ENCODE data around the gene THEM4. TPM values are rescaled to one million over a fixed set of nuclear protein-coding genes. Genes with fewer than 3 reads are reported as not detected.
A peak's percentile ranks its signal among the peaks of the same experiment; 100 is the strongest.

Gene THEM4
- 10.0 and 11.8 TPM in 2 replicates for total RNA-seq (2014; rRNA removed; shearing (Covaris generic))
- 14.0 and 18.3 TPM in 2 replicates for polyA plus RNA-seq (2015; cell fraction: cytosol; rRNA removed)
- polyA plus RNA-seq (2015; cell fraction: nucleus; rRNA removed), result 19.9 and 33.4 TPM in 2 replicates

DNA sequence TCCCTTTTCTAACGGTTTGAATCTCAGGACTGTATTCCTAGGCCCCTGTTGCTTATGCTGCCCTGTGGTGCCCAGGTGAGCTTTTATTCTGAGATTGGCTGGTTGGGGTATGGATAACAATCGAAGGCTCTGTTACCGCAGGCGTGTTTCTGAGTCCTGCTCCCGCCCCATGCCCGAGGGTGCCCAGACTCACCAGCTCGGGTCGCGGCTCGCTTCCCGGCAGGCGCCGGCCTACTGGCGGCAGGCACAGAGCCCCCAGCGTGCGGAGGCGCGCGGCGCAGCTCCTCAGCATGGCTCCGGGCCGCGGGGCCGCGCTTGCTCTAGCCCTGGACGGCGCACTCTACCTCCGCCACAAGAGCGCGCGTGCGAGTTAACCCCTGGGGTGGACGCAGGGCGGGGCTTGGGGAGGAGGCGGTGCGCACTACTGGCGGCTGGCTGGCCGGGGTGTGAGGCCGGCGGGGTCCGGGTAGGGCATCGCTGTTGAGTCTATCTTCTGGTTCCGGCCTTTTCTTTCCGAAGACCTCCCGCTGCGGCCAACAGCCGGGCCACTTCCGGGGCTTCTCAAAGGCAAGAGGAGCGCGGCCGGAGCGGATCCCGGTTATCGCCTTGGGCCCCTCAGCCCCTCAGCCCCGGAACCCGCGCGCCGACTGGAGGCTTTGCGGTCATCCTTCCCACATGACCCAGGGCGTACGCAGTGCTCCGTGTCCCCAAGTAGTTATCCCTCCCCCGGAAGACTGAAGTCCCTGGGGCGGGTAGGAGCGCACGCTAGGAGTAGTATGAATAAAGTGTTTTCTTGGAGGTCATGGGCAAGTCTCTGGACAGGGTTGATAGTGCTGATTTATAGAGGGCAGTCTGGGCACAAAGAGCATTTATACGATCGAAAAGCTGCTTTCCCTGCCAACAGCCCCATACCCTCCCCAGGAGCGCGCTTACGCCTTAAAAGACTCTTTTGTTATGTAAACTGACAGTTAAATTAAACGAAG lies at the start of gene THEM4:
TSS of gene THEM4 (minus strand) at position 345 of the 983 bp plus-strand sequence. CDS start at position 292, 53 bp downstream.
- DNase-seq (ENCODE audit: low read depth), result peak; percentile 97

DNA sequence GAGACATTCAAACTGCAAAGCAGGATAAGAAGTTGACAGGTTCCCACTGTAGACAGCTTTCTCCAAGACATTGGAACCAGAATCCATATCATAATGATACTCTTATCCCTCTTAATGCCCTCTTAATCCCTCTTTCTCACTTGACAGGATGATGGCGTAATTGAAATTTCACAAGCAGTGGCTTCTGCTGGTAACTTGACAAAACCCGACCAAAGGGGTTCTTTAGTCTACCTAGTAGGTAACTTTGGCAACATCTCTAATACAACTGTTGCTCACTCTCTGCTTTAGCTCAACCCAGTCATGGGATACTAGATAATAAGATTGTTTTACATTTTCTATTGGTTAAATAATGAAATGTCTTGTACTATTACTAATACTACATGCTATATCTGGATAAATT lies 49.6 kb upstream of the THEM4 start:
- no peak for DNase-seq (ENCODE audit: low read depth)

DNA sequence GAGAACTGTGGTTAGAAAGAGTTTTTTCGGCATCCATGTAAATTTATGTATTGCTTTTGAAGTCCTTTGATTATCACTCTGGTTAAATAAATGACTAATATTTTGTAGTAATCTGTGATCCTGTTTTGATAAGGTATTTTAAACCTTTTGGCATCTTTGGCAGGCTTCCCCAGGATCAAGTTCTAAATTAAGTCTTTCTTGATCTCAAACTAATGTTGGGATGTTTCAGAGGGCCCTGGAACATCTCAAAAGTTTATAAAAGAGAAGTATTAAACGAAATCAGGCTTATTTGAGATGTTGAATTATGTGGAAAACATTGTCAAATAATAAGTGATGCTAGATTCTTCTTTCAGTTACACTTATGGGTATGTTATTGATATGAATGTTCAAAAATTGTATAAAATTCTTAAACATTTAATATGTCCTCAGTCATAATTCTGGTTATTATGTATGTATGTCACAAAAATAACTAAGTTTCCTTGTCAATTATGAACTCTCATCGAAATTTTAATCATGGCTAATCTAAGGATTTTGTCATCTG lies 47.7 kb upstream of the THEM4 start:
- no peak for DNase-seq (ENCODE audit: low read depth)

DNA sequence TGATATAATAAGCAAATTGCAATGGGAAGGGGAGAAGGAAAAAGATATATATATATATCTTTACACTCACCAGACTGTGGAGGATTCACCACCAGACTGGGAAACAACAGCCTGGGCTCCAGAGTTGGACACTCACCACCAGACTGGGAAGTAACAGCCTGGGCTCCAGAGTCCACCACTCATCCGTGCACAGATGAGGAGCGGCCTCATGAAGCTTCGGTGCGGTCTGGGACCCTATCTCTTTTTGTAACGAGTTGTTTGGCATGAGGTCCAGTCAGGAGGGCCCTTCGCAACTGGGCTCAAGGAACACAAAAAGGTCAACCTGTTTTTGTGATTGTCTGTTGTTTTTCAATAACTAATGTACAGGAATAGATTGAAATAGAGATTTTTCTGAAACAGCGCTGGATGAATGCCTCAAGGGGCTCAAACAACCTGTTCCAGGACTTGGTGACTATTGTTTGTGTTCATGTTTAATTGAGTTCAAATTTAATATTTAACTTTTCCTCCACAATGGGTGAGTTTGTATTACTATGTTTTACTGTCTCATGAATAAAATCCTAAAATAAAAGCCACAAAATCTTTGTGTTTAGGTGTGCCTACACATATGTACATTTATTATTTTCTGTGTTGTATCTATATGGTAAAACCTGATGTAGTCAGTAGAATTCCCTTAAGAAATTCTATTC lies 44.2 kb upstream of the THEM4 start:
- DNase-seq (ENCODE audit: low read depth), result no peak

DNA sequence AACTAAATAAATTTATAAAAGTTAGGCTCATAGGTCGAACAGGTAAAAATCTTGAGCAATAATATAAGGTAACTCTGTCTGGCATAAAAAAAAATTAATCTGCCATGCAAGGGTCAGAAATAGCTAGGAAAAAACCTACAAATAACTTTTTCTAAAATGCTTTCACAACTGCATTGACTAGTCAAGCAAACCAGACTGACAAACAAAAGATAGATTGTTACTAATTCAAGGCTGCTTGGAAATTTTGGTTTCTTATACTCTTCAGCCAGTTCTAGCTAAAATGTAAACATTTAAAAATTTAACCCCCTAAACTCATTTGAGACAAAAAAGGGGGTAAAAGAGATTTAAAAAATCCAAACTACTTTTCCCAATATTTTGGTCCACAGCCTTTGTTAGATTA lies 43.5 kb upstream of the THEM4 start:
- DNase-seq (ENCODE audit: low read depth), result no peak

DNA sequence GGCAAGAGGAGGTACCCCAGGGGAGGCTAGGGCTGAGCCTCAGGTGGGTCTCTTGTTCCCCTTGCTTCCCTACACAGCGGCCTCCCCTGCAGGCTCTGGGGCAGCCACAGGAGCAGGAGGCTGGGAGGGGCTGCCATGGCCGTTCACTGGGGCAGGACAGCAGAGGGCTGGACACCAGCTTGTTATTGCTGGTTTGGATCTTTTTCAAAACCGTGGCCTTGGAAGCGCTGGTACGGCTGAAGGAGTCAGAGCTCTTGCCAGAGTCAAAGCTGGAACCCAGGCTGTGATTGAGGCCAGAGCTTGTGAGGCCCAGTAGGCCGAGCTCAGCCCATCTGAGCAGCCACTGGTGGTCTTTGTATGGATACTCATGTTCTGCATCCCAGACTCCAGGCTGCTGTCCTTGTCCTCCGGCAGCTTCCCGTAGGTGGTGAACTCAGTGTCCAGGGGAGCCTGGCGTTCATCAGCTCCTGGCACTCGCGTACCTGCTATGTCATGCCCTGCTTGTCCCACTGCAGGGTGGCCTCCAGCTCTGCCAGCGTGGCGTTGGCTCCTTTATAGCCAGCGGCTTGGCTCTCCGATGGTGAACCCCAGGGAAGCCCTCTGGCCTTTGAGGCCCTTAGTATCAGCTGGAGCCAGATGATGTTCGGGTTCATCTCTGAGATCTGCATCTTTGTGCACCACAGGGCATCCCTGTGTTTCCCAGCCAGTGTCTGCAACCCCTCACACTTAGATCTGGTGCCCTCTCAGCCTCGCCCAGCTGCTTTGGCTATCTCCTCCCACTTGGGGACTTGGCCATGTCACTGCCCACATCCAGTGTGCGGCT lies 40.3 kb upstream of the THEM4 start:
- no peak for DNase-seq (ENCODE audit: low read depth)

DNA sequence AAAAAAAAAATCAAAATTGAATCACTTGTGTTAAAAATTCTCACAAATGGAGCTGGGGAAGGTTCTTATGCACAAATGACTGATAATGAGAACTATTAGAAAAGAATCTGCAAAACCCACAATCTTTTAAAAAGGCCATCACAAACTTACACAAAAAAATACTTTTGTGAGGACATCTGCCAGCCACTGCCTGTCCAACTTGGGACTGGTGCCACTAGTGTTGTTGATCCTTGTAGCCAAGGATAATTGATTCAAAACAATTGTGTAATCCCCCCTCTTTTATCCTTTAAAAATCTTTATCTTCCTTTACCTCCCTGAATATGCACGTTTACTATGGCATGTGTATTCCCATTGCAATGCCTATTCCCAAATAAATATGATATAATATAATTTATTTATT lies 39.2 kb upstream of the THEM4 start:
- no peak for DNase-seq (ENCODE audit: low read depth)

DNA sequence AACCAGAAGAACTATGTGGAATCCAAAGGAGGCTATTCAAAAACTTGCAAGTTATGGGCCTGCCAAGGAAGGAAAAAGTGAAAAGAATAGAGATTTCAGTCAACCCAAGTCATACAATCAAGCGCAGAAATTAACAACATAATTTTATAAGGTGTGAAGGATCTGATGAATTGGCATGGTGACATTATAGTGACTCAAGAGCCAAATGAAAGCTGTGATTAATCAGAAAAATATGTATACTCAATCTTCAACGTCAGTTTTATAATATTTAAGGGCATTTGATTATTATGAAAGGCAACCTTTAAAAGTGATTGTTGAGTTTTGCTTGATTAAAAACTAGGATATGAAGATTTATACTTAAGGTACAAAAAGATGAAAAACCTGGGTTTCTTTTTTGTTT lies 37.8 kb upstream of the THEM4 start:
- DNase-seq (ENCODE audit: low read depth), result peak; percentile 14

DNA sequence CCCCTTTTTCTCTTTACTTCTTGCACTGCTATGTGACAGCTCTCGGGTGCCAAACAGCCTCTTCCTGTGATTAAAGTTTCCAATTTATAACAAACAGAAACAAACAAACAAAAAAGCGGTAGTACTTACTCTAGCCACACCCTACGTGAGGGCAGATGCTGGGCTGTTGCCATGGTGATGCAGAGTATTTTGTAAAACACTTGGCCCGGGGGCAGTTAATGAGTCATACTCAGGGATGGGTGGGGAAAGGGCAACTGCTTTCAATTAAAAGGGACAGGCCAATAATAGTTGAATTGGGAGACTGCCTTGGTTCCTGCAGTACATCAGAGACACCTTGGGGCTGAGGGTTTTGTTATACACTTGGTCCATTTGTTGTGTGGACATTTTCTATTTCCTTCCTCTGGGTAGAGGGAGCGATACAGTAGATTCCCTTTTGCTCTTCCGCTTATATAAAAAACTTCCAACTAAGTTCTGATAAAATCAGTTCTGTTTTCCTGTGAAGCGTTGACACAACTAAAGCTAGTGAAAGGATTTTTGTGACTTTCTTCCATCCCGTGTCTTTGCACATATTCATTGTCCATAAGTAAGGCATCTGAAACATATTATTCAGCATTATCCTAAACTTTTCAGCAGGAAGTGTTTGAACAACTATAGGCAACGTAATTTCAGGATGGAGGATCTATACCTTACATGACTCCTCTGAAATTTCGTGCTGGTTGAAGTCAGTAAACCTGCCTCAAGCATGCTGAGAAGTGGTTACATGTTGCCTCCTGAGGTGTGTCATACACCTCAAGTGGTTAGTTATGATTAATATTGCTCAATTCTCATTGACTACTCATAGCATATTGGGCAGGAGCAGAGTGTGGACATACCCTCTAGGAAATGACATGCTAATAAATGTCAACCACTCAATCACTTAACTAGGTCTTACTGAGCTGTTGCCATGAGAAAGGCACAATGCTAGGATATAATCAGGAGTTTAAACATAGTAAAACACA lies 36.7 kb upstream of the THEM4 start:
- DNase-seq (ENCODE audit: low read depth), result peak; percentile 94

DNA sequence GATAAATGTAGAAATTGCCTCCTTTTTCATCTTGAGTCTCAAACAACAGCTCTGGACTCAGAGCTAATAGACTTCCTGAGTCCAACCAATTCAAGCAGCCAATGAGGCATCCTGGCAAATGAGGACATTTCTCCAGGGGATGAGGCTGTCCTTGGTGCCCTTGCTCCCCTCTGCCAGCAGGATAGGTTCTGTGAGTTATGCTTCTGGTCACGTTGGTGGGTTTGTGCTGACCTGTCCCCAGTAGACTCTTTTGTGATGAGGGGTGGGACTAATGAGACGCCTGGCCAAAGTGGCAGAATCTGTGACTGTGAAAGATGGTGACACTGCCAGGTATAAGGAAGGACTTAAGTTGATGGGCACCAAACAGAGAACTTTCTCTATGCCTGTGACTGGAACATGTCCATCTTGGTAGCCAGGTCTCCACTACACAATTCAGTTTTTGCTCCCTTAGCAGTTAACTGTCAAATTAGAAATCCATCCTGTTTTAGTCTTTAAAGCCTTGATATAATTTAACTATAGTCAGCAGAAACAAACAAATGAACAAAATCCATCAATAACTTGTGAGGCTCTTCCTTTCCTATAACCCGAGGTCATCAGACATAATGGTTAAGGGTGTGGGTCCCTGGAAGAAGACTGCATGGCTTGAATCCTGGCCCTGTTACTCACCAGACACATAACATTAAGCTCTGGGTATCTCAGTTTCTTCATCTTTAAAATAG lies 35.7 kb upstream of the THEM4 start:
- DNase-seq (ENCODE audit: low read depth), result no peak

DNA sequence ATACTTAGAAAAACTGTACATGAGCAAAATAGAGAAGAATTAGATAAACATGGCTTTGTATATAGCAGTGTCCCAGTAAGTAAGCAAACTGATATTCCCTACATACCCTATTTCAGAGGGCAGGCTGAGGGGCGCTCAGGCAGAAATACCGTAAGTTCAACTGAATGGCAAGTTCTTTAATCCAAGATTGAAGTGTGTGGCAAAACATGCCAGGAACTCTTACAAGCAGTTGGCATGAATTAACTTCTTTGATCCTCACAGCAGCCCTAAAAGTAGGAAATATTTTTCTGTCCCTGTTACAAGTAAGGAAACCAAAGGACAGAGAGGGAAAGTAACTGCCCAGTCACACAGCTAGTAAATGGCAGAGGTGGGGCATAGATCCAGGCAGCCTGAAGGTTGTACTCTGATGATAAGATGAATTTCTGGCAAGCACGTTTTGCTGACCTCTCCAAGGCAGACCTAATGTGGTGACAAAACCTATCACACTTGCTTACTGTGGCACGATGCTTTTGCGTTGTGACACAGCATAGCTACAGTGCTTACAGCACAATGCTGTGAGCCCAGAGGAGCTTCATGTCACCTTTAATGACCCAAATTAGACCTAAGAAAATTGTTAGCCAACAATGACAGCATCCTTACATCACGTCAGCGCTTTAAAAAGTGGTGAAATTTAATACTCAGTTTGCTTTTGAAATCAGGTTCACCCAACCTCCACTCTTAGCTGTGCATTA lies 35.0 kb upstream of the THEM4 start:
- no peak for DNase-seq (ENCODE audit: low read depth)

DNA sequence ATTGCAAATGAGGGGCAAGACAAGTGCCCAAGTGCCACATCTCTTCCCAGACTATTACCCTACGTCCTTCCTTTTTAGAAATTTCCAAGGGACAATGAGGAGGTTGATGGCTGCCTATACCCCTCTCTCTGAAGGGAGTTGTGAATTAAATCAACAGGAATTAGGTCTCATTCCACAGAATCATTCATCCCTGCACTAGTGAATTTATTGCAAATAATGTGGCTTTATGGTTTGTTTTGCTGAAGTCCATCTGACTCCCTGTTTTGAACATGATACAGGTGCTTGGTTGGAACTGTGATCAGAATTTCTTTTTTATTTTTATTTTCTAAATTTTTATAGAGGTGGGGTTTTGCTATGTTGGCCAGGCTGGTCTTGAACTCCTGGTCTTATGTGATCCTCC lies 34.3 kb upstream of the THEM4 start:
- no peak for DNase-seq (ENCODE audit: low read depth)

DNA sequence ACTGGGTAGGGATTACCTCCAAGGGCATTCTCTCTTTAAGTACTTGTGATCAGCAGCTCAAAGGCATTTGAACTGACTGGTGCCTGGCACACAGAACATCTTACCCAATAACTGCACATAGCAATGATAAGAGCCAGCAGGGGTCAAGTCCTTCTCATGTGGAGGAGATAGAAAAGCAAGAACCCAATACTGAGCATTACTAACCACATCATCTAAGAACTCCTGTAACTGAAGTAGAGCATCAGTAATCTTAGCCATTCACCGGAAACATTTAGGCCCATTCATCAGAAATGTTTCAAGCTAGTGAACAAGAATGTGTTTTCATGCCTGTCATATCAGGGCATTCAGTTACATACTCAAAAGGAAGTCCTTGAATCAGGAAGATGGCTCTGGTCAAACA lies 33.6 kb upstream of the THEM4 start:
- peak; percentile 21 for DNase-seq (ENCODE audit: low read depth)

DNA sequence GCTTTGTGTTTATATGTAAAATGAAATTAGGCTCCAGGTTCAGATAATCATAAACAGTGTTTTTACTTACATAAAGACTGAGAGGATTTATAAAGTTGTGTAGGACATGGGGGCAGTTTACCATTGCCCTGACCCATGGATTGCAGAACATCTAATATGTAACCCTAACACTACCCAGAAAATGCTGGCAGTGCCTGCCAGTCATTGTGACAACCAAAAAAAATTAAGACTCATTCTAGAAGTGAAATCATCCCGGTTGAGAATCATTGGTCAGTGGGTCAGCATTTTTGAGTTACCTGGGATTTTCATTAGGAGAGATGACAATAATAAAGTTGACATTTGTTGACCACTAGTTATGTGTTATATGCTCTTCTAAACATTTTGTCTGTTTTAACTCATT lies 31.2 kb upstream of the THEM4 start:
- DNase-seq (ENCODE audit: low read depth), result no peak

DNA sequence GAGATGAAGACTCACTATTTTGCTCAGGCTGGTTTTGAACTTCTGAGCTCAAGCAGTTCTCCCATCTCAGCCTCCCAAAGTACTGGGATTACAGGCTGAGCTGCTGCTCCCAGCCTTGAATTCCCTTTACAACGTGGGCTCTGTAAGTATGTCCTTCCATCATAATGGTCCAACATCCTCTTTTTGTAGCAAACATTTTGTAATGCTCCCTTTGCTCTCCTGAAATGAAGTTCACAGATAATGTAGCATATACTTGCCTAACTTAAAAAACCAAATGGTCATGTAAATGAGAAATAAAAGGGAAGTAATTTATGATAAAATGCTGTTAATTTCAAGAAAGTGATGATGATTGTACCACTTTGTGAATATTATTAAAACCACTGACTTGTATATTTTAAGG lies 30.5 kb upstream of the THEM4 start:
- DNase-seq (ENCODE audit: low read depth), result no peak

DNA sequence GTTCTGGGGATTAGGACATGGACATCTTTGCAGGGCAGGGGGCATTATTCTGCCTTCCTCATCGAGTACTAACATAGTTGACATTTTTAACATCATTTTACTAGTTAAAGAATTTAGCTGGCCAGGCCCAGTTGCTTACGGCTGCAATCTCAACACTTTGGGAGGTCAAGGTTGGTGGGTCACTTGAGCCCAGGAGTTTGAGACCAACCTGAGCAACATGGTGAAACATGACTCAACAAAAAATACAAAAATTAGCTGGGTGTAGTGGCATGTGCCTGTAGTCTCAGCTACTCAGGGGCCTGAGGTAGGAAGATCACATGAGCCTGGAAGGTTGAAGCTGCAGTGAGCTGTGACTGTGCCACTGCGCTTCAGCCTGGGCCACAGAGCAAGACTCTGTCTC lies 29.8 kb upstream of the THEM4 start:
- DNase-seq (ENCODE audit: low read depth), result no peak

DNA sequence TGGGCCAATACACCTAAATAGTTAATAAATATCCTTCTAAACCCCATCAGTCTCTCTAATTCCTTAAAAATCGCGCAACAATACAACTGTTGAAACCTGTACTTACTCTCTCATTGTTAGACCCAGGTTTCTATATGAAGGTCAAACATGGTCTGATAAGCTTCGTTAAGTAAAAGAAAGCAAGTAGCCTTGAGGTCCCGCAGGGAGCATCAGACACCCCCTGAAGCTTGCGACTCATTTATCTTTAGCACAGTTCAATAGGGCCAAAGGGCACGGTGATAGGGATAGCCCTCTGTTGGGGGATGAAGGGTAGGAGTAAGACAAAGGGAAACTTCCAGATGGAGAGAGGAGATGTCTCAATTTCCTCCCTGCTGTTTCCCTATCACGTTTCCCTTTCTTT lies 27.3 kb upstream of the THEM4 start:
- no peak for DNase-seq (ENCODE audit: low read depth)

DNA sequence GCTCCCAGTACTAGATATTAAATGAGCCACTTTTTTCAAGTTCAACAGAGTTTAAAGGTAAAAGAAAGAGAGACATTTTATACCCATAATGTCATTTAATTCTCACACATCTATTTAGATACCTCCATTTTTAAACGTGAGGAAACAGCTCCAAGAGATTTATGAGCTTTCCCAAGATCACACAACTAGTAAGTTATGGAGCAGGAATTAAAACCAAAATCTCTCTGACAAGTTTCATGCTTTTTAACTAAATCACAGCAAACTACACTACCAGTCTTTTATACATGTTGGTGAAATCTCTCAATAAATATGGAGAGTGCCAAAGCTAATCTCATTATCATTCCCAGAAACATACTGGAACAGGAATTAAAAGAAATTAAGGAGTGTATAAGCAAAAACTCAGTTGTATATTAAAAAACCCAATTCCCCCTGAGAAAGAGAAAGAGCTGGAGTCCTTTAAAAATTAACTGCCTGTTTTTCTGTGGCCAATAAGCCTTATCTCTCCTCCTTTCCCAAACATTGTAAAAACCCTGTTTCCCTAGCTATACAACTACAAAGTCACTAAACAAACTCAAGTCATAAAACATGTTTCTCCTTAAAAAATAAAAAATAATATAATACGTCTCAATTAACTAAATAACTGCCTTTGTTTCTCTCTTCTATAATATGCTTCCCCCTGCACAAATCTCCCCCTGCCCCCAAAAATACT lies 26.7 kb upstream of the THEM4 start:
- no peak for DNase-seq (ENCODE audit: low read depth)
